GM21737 (cell line): ENCODE measurements around the gene ACSM5.
"Not testable (repeated sequence)": the region's sequence is repeated elsewhere in the genome, so short reads cannot be mapped to it uniquely, and the experiment has no call there.

ENCODE experiments used
- ATAC-seq: cut with Tn5 transposase; IDR thresholded peaks from one replicate; pipeline ENCODE4 v1.9.1; 2021; ENCODE audit warnings: mild to moderate bottlenecking, moderate library complexity; ENCODE audit not compliant: unreplicated experiment

Gene ACSM5

DNA sequence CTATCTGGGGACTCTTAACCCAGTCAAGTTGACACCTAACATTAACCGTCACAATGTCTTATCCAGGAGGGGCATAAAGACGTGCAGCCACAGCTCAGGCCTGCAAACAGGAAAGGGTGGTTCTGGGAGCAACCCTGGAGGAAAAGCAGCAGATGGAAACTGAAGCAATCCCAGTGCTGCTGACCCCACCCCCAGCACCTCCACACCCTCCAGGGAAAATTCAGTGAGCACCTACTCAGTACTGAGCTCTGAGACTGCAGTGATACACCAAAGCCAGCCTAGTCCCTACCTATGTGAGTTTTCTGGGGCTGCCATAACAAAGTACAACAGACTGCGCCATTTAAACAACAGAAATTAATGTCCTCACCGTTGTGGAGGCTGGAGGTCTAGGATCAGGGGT, 32.5 kb downstream of the ACSM5 start:
- ATAC-seq: not testable (repeated sequence)

- ATAC-seq: not testable (repeated sequence)
These were observed 37.5 kb downstream of the ACSM5 start for GRCh38 chr16:20446652-20447393.

GRCh38 chr16:20451364-20451763, 42.0 kb downstream of the ACSM5 start, which contains the start of gene ACSM2A:
TSS of gene ACSM2A (plus strand) at chr16:20451521. CDS start at chr16:20460115, 8,594 bp downstream.
- not testable (repeated sequence) for ATAC-seq

- ATAC-seq: not testable (repeated sequence)
These were observed 44.3 kb downstream of the ACSM5 start for GRCh38 chr16:20453633-20454032.

DNA sequence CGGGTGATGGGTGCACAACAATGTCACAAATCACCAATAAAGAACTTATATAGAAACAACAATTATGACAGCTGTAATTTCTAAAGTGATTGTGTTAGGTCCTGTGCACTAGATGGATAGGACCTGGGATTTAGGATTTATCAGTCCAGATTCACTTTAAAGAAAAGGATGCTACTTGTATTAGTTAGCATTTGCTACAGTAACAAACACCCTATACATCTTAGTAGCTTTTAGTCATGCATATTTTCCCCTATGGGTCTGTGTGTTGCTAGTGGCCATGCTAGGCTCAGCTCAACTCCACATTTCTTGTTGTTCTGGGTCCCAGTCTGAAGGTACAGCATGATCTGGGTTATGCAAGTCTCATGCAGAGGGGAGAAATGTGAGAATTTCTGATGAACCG, 49.9 kb downstream of the ACSM5 start:
- ATAC-seq: not testable (repeated sequence)

GRCh38 chr16:20460313-20460712, 51.0 kb downstream of the ACSM5 start:
- ATAC-seq: not testable (repeated sequence)

GRCh38 chr16:20468954-20469353, 59.6 kb downstream of the ACSM5 start:
- not testable (repeated sequence) for ATAC-seq

- ATAC-seq: not testable (repeated sequence)
These were observed 60.6 kb downstream of the ACSM5 start for GRCh38 chr16:20469930-20470329.

- not testable (repeated sequence) for ATAC-seq
These were observed 61.4 kb downstream of the ACSM5 start for GRCh38 chr16:20470732-20471131.

GRCh38 chr16:20477188-20477744, 67.9 kb downstream of the ACSM5 start:
- ATAC-seq: not testable (repeated sequence)

- not testable (repeated sequence) for ATAC-seq
These were observed 74.7 kb downstream of the ACSM5 start for GRCh38 chr16:20483989-20484388.

- ATAC-seq: no peak
These were observed 75.4 kb downstream of the ACSM5 start for GRCh38 chr16:20484726-20485125.

DNA sequence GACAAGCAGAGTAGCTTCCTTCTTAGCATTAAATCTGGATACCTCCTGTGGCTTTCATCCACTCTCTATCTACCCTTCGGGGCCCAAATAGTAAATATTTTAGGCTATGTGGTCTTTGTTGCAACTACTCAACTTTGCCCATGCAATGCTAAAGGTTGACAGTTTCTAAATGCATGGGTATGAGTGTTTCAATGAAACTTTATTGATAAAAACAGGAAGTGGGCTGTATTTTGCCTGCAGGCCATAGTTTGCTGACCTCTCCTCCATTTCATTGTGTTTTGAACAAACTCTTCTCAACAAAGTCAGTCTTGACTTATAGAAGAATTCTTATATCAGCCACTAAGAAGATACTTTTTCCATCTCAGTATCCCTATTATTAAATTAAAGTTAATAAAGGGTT, 76.1 kb downstream of the ACSM5 start:
- ATAC-seq: no peak
